Activated naive CD8-positive, alpha-beta T cell treated with anti-CD3 and anti-CD28 coated beads for 36 hours (primary cell): ENCODE results near the gene PRKN. TPM values are rescaled to one million over a fixed set of nuclear protein-coding genes. Genes with fewer than 3 reads are reported as not detected.

Source experiments
- DNase-seq: peaks from one replicate; pipeline ENCODE4 v3.0.0; 2021
- H3K27ac Mint-ChIP-seq: one replicate; pipeline ENCODE4 v1.8.0; 2022; ENCODE audit warnings: mild to moderate bottlenecking, moderate library complexity, mixed read lengths
- H3K27me3 Mint-ChIP-seq: one replicate; pipeline ENCODE4 v1.8.0; 2022; ENCODE audit warnings: mild to moderate bottlenecking, mixed read lengths
- H3K36me3 Mint-ChIP-seq: one replicate; pipeline ENCODE4 v1.8.0; 2021; ENCODE audit warnings: mild to moderate bottlenecking, mixed read lengths
- H3K4me1 Mint-ChIP-seq: one replicate; pipeline ENCODE4 v1.8.0; 2021; ENCODE audit warnings: mixed read lengths
- H3K4me3 Mint-ChIP-seq: one replicate; pipeline ENCODE4 v1.8.0; 2022; ENCODE audit warnings: mild to moderate bottlenecking, moderate library complexity, mixed read lengths
- H3K9me3 Mint-ChIP-seq: one replicate; pipeline ENCODE4 v1.8.0; 2022; ENCODE audit warnings: mixed read lengths
- total RNA-seq, 2 experiments: library from RNA; stranded (reverse); gene quantifications; one replicate each; pipeline ENCODE4 v1.2.3, GENCODE V29; 2021

PRKN gene
- total RNA-seq, 2 experiments from 2014 or later, result 0.26 to 0.52 TPM

DNA sequence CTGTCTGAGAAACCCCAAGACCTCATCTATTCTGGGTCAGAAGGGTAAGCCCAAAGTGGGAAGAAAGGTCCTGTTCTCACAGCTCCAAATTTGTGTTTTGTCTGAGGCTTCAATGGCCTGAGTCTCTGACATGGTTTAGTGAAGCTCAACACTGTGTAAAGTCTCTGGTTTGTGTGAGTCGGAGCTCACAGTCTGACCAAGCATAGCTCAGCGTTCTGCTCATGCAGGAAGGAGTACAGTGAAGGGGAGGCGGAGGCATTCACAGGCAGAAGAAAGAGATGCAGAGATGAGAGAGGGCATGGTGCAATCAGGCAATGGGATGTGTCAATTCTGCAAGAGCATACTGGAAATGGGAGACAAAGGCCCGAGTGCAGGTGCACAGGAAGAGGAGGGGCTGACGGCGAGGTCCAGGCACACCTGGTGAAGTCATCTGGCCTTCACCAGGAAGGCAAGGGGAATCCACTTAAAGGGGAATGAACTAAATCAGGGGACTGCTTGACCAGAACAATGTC is 990.7 kb downstream of the PRKN start:
- no peak overlapping the region for H3K4me3 Mint-ChIP-seq
- no peaks in the 10 kb centered on the region for H3K36me3 Mint-ChIP-seq
- no peaks in the 10 kb centered on the region for H3K4me1 Mint-ChIP-seq
- no peak overlapping the region for H3K27ac Mint-ChIP-seq
- peaks cover 2% of the 10 kb centered on the region for H3K9me3 Mint-ChIP-seq
- H3K27me3 Mint-ChIP-seq, result no peaks in the 10 kb centered on the region
- DNase-seq, result no peak

- Mint-ChIP-seq H3K27ac (no peak overlapping the region), H3K4me1 (no peaks in the 10 kb centered on the region), H3K36me3 (no peaks in the 10 kb centered on the region), H3K9me3 (peaks cover 2% of the 10 kb centered on the region), H3K4me3 (no peak overlapping the region), H3K27me3 (no peaks in the 10 kb centered on the region)
- no peak for DNase-seq
These were observed 991.2 kb downstream of the PRKN start for GRCh38 chr6:161736326-161736725.

GRCh38 chr6:161732594-161732993 is 995.0 kb downstream of the PRKN start:
- no peaks in the 10 kb centered on the region for H3K36me3 Mint-ChIP-seq
- H3K27ac Mint-ChIP-seq, result no peak overlapping the region
- no peaks in the 10 kb centered on the region for H3K4me1 Mint-ChIP-seq
- H3K4me3 Mint-ChIP-seq, result no peak overlapping the region
- H3K27me3 Mint-ChIP-seq, result no peaks in the 10 kb centered on the region
- no peak for DNase-seq
- peaks cover 9% of the 10 kb centered on the region for H3K9me3 Mint-ChIP-seq

- Mint-ChIP-seq H3K9me3 (peaks cover 9% of the 10 kb centered on the region), H3K36me3 (no peaks in the 10 kb centered on the region), H3K27me3 (no peaks in the 10 kb centered on the region), H3K27ac (no peak overlapping the region), H3K4me1 (no peaks in the 10 kb centered on the region), H3K4me3 (no peak overlapping the region)
- DNase-seq, result no peak
These were observed 1000.3 kb downstream of the PRKN start for GRCh38 chr6:161727083-161727833.

GRCh38 chr6:161722394-161722793 is 1005.2 kb downstream of the PRKN start:
- H3K9me3 Mint-ChIP-seq, result no peaks in the 10 kb centered on the region
- no peaks in the 10 kb centered on the region for H3K4me1 Mint-ChIP-seq
- no peak for DNase-seq
- no peak overlapping the region for H3K27ac Mint-ChIP-seq
- H3K36me3 Mint-ChIP-seq, result no peaks in the 10 kb centered on the region
- H3K4me3 Mint-ChIP-seq, result no peak overlapping the region
- H3K27me3 Mint-ChIP-seq, result no peaks in the 10 kb centered on the region

GRCh38 chr6:161721511-161721910 is 1006.1 kb downstream of the PRKN start:
- Mint-ChIP-seq H3K27ac (no peak overlapping the region), H3K9me3 (no peaks in the 10 kb centered on the region)

GRCh38 chr6:161716176-161716575 is 1011.4 kb downstream of the PRKN start:
- Mint-ChIP-seq H3K36me3 (no peaks in the 10 kb centered on the region), H3K27ac (no peak overlapping the region), H3K4me3 (no peak overlapping the region), H3K4me1 (no peaks in the 10 kb centered on the region), H3K9me3 (peaks cover 2% of the 10 kb centered on the region), H3K27me3 (no peaks in the 10 kb centered on the region)
- DNase-seq, result no peak

More at GRCh38 chr6:161721511-161721910, 1006.1 kb downstream of the PRKN start:
- Mint-ChIP-seq H3K36me3 (no peaks in the 10 kb centered on the region), H3K4me3 (no peak overlapping the region), H3K27me3 (no peaks in the 10 kb centered on the region), H3K4me1 (no peaks in the 10 kb centered on the region)
- no peak for DNase-seq

DNA sequence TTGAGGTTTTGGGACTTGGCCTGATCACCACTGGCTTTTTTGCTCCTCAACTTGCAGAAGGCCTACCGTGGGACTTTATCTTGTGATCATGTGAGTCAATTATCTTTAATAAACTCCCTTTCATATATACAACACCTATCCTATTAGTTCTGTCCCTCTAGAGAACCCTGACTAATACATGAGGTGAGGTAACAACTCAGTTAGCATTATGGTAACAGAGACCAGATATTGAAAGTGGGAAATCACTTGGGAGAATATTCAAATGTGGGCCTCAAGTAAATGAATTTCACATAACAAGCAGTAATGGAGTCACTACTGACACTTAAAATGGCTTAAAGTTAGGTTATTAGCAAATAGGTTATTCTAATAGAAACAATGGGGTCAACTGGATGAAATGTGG is 1015.6 kb downstream of the PRKN start:
- no peak overlapping the region for H3K27ac Mint-ChIP-seq
- H3K27me3 Mint-ChIP-seq, result no peaks in the 10 kb centered on the region
- H3K36me3 Mint-ChIP-seq, result no peaks in the 10 kb centered on the region
- DNase-seq, result no peak
- H3K4me3 Mint-ChIP-seq, result no peak overlapping the region
- peaks cover 2% of the 10 kb centered on the region for H3K9me3 Mint-ChIP-seq
- H3K4me1 Mint-ChIP-seq, result no peaks in the 10 kb centered on the region

GRCh38 chr6:161711515-161711914 is 1016.1 kb downstream of the PRKN start:
- Mint-ChIP-seq H3K9me3 (peaks cover 2% of the 10 kb centered on the region), H3K27me3 (no peaks in the 10 kb centered on the region), H3K4me1 (no peaks in the 10 kb centered on the region), H3K4me3 (no peak overlapping the region), H3K36me3 (no peaks in the 10 kb centered on the region), H3K27ac (no peak overlapping the region)
- no peak for DNase-seq

GRCh38 chr6:161710698-161711097 is 1016.9 kb downstream of the PRKN start:
- H3K9me3 Mint-ChIP-seq, result peaks cover 2% of the 10 kb centered on the region
- no peak overlapping the region for H3K27ac Mint-ChIP-seq
- H3K4me1 Mint-ChIP-seq, result no peaks in the 10 kb centered on the region
- no peak overlapping the region for H3K4me3 Mint-ChIP-seq
- H3K27me3 Mint-ChIP-seq, result no peaks in the 10 kb centered on the region
- no peak for DNase-seq
- no peaks in the 10 kb centered on the region for H3K36me3 Mint-ChIP-seq

DNA sequence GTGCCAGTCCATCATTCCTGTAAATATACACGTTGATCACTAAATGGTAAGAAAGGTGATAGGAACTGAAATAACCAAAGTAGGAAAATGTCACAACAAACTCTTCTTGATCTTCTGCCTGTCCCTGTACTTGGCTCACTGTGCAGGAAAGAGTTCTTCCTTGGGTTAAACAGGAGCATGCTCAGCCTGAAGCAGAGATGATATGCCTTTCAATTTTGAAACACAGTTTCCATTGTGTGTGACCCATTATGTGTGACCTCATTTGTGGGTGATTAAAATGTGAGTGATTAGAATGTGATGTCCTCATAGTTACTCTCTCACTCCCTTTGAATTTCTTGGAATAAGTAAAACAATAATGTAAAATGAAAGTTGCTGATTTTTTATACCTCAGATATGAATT is 1026.5 kb downstream of the PRKN start:
- no peak for DNase-seq
- Mint-ChIP-seq H3K36me3 (no peaks in the 10 kb centered on the region), H3K9me3 (no peaks in the 10 kb centered on the region), H3K27me3 (no peaks in the 10 kb centered on the region), H3K27ac (no peak overlapping the region), H3K4me3 (no peak overlapping the region), H3K4me1 (no peaks in the 10 kb centered on the region)

GRCh38 chr6:161696801-161697200 is 1030.8 kb downstream of the PRKN start:
- Mint-ChIP-seq H3K27me3 (no peaks in the 10 kb centered on the region), H3K9me3 (no peaks in the 10 kb centered on the region), H3K4me1 (no peaks in the 10 kb centered on the region), H3K27ac (no peak overlapping the region), H3K4me3 (no peak overlapping the region), H3K36me3 (no peaks in the 10 kb centered on the region)
- DNase-seq, result no peak

DNA sequence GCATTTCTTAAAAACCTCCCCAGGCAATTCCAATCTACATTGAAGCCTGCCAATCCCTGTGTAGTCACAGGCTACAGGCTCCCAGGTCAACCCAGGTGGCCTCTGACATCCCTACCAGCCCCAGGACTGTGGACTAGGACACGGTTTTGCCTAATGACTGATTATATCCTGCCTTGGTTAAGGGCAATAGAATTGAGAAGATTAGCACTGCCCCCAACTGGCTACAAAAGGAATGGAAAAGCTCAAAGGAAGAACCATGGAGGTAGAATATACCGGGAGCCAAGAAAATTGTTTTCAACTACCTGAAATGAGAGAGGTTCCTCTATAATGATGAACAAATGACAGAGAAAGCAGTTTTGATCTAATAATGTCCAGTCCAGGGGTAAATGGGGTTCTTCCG is 1032.6 kb downstream of the PRKN start:
- DNase-seq, result no peak

GRCh38 chr6:161686655-161687054 is 1040.9 kb downstream of the PRKN start:
- Mint-ChIP-seq H3K4me3 (no peak overlapping the region), H3K36me3 (no peaks in the 10 kb centered on the region), H3K27ac (no peak overlapping the region), H3K9me3 (no peaks in the 10 kb centered on the region), H3K4me1 (no peaks in the 10 kb centered on the region), H3K27me3 (no peaks in the 10 kb centered on the region)
- DNase-seq, result no peak

More for the DNA sequence above, 1032.6 kb downstream of the PRKN start:
- no peaks in the 10 kb centered on the region for H3K4me1 Mint-ChIP-seq
- no peak overlapping the region for H3K4me3 Mint-ChIP-seq
- no peak overlapping the region for H3K27ac Mint-ChIP-seq
- no peaks in the 10 kb centered on the region for H3K27me3 Mint-ChIP-seq
- H3K9me3 Mint-ChIP-seq, result no peaks in the 10 kb centered on the region
- H3K36me3 Mint-ChIP-seq, result no peaks in the 10 kb centered on the region

DNA sequence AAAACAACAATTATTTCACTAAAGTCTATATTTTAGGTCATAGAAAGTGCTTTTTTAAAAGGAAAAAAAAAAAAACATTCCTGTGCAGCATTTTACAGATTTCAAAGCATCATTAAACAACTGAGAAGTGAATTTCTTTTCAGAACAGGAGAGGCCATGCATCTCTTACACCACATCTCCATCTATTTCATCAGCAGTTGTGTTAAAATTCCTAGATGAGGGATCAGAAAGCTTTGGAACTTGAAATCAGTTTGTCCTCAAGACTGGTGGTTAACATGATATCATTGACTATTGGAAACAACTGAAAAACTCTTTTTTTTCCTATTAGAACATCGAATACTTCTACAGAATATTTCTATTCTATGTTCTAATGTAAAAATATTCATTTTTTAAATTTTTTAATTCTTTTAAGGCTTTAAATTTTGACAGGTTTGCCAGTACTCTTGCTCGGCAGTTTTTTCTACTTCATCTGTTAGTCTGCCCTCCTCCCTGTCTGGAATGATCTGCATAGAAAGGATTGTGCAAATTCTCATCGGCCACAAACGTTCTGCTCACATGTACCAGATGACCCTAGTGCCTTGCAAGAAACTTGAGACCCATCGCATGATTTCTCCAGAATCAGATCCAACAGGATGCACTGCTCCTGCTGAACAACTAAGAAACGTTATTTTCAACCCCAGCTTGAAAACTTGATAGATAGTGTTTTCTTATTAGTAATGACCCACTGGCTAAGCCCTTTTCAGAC is 1042.7 kb downstream of the PRKN start:
- Mint-ChIP-seq H3K27ac (no peak overlapping the region), H3K36me3 (no peaks in the 10 kb centered on the region), H3K27me3 (no peaks in the 10 kb centered on the region), H3K9me3 (no peaks in the 10 kb centered on the region), H3K4me1 (no peaks in the 10 kb centered on the region), H3K4me3 (no peak overlapping the region)
- DNase-seq, result no peak

- H3K27me3 Mint-ChIP-seq, result no peaks in the 10 kb centered on the region
- H3K9me3 Mint-ChIP-seq, result no peaks in the 10 kb centered on the region
- no peak for DNase-seq
- no peaks in the 10 kb centered on the region for H3K4me1 Mint-ChIP-seq
- H3K4me3 Mint-ChIP-seq, result no peak overlapping the region
- H3K27ac Mint-ChIP-seq, result no peak overlapping the region
- H3K36me3 Mint-ChIP-seq, result no peaks in the 10 kb centered on the region
These were observed 1044.2 kb downstream of the PRKN start for GRCh38 chr6:161683400-161683799.
